Epithelial cell of esophagus (primary cell): ENCODE measurements around the gene NIBAN1.

Experiments
- DNase-seq: peaks from one replicate; pipeline ENCODE4 v3.0.0; 2010; ENCODE audit warnings: low read depth
- H3K4me3 ChIP-seq: 2 replicates; pipeline ENCODE4 v1.5.1; 2011; ENCODE audit warnings: mild to moderate bottlenecking, low read length, control low read depth
- TF ChIP-seq, protein P1 (sequence below): IDR thresholded peaks from 2 replicates; pipeline ENCODE4 v1.5.1; 2011; ENCODE audit warnings: low read depth, mild to moderate bottlenecking, low read length, control low read depth, inconsistent platforms; ENCODE audit not compliant: insufficient read depth; ENCODE audit errors: missing control alignments

Gene NIBAN1

DNA sequence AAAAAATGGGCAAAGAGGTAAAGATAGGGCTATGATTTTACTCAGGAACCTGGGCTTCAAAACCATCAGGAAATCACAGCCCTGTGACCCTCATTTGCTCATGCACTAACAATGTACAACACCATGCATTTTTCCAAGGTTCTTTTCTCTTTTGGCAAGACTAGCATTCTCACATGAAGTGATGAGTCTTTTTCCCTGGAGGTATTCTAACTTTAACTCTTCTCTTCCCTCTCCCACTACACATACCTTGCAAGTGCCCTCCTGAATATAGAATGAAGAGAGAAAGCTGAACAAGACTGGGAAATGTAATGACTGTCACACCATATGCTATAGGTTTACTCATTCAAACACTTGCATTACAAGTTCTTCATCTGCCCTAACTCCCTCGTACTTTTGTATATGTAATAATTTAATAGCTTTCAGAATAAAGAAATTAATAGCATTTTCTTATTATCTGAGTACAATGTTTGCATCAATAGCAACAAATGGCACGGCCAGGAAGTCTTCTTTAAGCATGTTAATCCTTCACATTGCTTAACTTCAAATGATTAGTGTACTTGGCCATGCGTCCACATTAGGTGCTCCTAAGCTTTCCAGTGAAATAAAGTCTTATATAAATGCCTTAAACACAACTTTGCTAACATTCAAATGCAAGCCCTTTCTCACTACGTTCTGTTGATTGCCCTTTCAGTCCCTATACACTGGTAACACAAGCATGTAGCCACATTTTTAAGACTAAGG is 1.8 kb downstream of the NIBAN1 start:
- peak overlapping the region; percentile 66 for H3K4me3 ChIP-seq
- TF ChIP-seq, protein P1, sequence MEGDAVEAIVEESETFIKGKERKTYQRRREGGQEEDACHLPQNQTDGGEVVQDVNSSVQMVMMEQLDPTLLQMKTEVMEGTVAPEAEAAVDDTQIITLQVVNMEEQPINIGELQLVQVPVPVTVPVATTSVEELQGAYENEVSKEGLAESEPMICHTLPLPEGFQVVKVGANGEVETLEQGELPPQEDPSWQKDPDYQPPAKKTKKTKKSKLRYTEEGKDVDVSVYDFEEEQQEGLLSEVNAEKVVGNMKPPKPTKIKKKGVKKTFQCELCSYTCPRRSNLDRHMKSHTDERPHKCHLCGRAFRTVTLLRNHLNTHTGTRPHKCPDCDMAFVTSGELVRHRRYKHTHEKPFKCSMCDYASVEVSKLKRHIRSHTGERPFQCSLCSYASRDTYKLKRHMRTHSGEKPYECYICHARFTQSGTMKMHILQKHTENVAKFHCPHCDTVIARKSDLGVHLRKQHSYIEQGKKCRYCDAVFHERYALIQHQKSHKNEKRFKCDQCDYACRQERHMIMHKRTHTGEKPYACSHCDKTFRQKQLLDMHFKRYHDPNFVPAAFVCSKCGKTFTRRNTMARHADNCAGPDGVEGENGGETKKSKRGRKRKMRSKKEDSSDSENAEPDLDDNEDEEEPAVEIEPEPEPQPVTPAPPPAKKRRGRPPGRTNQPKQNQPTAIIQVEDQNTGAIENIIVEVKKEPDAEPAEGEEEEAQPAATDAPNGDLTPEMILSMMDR, result no peak
- DNase-seq, result peak; percentile 60

DNA sequence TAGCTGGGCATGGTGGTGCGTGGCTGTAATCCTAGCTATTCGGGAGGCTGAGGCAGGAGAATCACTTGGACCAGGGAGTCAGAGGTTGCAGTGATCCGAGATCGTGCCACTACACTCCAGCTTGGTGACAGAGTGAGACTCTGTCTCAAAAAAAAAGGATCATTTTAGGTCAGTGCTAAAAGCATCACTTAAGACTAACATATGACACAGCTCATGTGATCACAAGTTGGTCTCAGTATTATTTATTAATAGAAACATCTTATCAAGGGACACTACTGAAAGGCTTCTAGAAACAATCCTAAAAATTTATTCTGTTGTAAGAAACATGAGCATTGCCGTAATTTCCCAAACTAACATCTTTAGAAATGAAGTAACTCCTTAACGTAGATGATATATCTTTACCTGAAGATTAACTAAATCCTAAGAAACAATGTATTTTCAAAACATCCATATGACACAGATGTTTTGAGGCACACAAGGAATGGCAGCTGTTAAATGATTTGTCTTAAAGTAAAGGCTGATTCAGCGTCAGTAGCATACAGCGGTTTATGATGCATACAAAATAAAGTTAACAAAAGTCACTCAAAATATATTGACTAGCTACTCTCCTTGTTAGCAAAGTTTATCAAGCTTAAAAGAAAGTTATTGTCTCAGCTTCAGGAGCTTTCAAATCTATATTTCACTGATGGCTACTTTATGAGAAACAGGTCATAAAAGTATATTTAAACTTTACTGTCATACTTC is 2.6 kb downstream of the NIBAN1 start:
- no peak overlapping the region for H3K4me3 ChIP-seq
- TF ChIP-seq, protein P1, result no peak
- no peak for DNase-seq

DNA sequence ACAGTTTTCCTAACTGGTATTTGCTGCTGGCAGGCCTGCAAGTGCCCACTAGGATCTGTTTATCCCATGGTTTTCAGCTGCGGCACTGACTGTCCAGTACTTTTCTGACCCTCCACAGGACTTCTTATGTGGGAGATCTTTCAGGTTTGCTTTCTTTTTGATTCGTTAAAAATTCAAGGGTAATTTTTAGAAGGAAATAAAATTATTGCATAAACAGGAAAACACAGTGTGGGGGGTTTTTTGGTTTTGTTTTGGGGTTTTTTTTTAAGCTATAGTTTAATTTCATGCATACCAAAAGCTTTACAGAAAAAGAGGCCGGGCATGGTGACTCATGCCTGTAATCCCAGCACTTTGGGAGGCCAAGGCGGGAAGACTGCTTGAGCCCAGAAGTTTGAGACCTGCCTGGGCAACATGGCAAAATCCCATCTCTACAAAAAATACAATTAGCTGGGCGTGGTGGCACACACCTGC is 3.6 kb downstream of the NIBAN1 start:
- peak; percentile 53 for DNase-seq
- no peak overlapping the region for H3K4me3 ChIP-seq
- TF ChIP-seq, protein P1, result no peak

DNA sequence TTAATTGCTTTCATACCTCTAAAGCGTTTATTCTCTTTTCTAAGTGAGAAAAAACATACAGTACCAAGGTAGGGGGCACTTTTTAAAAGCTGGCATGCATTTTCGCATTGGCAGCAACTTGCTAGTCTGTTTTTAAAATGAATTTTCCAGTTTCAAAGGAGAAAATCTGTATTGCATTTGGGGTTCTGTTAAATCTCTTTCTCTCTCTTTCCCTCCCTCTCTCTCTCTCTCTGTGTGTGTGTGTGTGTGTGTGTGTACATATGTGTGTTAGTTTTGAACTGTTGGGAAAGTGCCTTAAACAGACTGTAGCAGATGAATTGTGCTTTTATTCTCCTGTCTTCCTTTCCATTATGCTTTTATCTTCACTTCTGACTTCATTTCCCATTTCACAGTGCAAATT is 7.3 kb downstream of the NIBAN1 start:
- TF ChIP-seq, protein P1, result no peak
- DNase-seq, result no peak
- no peak overlapping the region for H3K4me3 ChIP-seq

DNA sequence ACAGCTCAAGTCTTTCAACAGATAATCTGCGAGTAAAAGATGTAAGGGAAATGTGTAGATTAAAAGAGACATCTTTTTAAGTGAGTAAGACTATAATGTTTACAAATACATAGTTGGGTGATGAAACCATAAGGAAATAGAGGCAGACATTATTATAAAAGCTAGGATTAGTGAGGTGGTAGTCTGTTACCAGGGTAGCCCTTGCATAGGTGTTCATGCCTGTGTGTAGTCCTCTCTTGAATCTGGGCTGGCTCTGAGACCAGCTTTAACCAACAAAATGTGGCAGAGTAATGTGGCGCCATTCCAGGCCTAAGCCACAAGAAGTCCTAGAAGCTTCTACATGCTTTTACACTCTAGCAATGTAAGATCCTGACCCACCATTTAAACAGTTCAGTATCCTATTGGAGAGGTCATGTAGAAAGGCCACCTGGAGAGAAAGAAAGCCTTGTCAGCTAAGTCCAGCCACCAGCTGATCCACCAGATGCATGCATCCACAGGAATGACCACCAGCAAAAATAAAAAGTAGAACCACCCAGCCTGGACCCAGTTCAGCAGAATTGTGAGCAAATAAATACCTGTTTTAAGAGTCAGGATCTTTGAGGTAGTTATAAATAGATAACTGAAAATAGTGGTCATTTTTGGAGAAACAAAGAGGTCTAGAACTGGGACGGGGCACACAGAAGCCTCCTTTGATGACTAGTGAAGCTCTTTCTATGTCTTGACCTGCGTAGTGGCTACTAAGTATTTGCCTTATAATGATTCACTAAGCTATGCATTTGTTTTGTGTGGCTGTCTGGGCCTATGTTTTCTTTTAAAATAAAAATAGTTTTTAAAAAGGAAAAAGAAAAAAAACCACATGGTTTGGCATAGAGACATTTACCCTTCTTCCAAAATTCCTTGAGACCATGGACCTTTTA is 8.1 kb downstream of the NIBAN1 start:
- H3K4me3 ChIP-seq, result no peak overlapping the region
- TF ChIP-seq, protein P1, result no peak
- DNase-seq, result peak; percentile 60

DNA sequence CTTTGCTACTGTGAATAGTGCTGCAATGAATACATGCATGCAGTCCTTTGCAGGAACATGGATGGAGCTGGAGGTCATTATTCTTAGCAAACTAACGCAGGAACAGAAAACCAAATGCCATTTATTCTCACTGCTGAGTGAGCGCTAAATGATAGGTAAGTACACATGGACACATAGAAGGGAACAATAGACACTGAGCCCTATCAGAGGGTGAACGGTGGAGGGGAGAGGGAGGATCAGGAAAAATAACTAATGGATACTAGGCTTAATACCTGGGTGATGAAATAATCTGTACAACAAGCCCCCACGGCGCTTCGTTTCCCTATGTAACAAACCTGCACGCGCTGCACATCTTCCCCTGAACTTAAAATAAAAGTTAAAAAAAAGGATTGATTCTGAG is 8.9 kb downstream of the NIBAN1 start:
- H3K4me3 ChIP-seq, result no peak overlapping the region
- TF ChIP-seq, protein P1, result no peak
- no peak for DNase-seq
